SIG-M5 treated with dmso at 0.1 percent for 504 hours (cell line): ENCODE data around the gene TAS2R10.
"Not testable (repeated sequence)": the region's sequence is repeated elsewhere in the genome, so short reads cannot be mapped to it uniquely, and the experiment has no call there.

Experiments used
- DNase-seq: peaks from one replicate; lab custom pipeline; 2025; ENCODE audit not compliant: unreplicated experiment; lab: John Stamatoyannopoulos, UW

The TAS2R10 gene

GRCh38 chr12:10826258-10826657, at the start of gene TAS2R10:
Gene TAS2R10 (minus strand): TSS chr12:10826358. CDS start chr12:10826269, 89 bp downstream.
- DNase-seq = no peak

DNA sequence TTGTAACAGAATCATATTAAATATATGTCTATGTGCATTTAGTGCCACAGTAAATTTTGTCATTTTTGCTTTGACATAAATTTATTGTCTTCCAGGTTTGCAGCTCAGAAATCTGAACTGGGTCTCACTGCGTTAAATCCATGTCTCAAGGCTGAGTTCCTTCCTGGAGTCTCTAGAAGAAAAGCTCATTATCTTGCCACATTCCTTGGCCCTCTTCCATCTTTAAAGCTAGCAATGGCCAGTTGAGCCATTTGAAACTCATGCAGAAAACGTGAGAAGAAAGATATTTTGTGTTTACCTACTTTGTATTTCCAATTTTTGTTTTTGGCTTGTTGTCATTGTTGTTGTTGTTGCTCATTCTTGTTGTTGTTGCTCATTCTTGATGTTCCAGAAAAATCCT, 47.2 kb upstream of the TAS2R10 start:
- no peak for DNase-seq

DNA sequence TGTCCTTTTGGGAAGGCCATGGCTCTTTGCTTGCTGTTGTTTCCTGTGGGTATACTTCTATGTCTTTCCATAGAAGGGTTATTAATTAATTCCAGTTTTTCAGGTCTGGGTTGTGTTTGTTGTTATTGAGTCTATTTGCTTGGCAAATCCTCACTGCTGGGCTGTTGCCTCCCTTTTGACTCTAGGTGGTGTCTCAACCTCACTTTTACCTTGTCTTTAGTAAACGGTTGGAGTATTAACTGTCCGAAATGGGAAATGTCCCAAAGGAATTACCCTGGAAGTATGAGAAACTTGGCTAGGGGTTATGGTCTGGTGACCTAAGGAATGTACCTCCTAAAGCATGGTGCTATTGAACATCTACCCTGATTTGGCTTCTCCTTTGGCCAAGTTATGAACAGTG, 41.2 kb upstream of the TAS2R10 start:
- no peak for DNase-seq

GRCh38 chr12:10863512-10864218, 37.5 kb upstream of the TAS2R10 start:
- no peak for DNase-seq

- no peak for DNase-seq
Measured at GRCh38 chr12:10861366-10861765, 35.2 kb upstream of the TAS2R10 start.

GRCh38 chr12:10855807-10856206, 29.6 kb upstream of the TAS2R10 start:
- DNase-seq = no peak

DNA sequence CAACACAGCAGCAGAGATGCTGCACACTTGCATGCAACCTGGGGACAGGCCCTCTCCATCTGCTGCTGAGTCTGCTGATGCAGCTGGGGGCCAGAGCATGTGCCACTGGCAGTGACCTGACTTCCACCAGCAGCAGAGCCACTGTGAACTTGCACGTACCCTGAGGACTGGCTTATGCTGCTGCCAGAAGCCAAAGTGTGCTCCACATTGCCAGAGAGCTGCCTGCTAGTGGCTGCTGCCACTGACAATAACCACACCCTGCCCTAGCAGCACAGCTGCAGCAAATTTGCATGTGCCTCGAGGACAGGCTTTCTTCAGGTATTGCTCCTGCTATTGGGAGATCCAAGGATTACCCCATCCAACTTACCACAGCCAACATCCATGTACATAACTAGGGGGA, 27.6 kb upstream of the TAS2R10 start:
- DNase-seq = no peak

- no peak for DNase-seq
Measured at GRCh38 chr12:10851243-10851858, 25.2 kb upstream of the TAS2R10 start.

DNA sequence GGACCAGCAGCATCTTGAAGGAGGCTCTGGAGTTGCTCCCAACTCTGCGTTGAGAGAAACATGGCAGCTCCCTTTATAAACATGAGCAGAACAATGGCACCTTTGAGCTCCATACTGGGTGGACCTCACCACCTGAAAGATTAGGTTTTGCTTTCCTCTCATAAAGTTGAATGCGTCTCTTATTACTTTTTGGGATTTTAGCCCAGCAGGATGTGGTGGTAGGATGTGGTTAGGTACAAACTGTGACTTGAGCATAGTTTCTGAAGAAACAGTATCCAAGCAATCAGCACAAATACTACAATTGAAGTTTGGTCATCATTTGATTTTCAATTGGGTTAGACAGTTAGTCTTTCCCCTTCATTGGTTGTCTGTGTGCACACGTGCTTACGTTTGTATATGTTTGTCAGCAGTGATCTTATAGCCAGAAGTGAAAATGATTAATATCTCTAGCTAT, 23.3 kb upstream of the TAS2R10 start, which contains the start of gene PRR4:
TSS of gene PRR4 (minus strand) at position 51 of the 454 bp plus-strand sequence. CDS start at position 13, 38 bp downstream.
- DNase-seq = no peak

DNA sequence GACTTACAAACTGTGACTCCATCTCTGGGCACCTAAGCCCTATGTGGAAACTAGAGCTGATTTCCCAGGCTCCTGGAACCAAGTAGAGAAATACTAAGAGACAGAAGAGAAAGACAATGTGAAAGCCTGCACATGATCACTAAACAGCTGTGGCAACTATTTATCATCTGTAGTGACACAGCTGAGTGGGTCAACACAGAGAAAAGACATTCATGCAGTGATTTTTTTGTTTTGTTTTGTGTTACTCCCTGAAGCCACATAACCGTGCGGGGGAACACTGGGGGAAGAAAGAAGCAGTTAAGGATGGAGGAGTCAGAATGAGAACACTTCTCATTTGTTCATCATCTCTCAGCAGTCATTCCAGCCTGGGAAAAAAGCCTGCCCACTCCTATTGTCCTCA, 21.6 kb upstream of the TAS2R10 start:
- DNase-seq = no peak

GRCh38 chr12:10842862-10843261, 16.7 kb upstream of the TAS2R10 start:
- DNase-seq = no peak

GRCh38 chr12:10838461-10838860, 12.3 kb upstream of the TAS2R10 start:
- no peak for DNase-seq

DNA sequence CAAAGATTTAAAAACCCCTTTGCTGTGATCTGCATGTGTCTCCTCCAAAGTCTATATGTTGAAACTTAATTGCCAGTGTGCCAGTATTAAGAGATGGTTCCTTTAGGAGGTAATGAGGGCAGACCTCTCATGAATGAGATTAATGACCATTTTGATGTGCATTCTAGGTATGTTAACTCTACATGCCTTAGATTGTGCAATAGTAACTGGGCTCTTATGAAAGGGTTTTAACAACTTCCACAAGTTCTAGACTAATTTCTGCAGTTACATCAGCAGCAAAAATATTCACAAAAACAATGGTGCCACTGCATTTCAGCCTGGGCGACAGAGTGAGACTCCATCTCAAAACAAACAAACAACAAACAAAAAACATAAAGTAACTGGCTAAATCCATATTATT, 3.8 kb upstream of the TAS2R10 start:
- DNase-seq = no peak

GRCh38 chr12:10824957-10825356, 1.2 kb downstream of the TAS2R10 start:
- no peak for DNase-seq

DNA sequence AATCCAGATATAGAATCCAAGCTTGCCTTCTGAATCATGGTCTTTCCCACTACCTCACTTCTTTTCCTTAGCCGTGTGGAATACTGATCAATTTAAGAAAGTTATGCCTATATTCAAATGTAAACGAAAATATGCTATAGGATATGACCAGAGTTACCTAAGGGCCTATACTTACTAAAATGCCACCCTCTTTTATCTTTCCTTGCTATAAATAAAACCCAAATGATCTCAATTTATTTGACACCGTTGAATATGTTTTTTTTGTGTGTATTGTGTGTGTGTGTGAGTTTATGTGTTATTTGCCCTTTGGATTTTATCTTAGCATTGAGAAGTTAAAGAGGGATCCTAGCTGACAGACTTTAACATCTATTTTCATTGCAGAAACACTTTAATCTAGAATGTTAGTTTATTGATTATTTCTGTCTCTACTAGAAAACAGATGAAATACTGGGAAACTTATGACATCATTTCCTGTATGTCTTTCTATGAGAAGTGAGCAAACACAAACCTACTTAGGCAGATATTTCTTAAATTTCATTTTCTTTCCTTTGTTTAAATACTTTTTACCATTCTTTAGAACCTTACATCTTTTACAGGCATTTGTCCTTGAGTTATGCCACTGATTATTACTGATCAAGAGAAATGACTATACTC, 14.1 kb downstream of the TAS2R10 start:
- DNase-seq = no peak

GRCh38 chr12:10810068-10810467, 16.1 kb downstream of the TAS2R10 start, which contains the start of gene TAS2R9:
Gene TAS2R9 (minus strand): TSS chr12:10810168. CDS start chr12:10810075, 93 bp downstream.
- DNase-seq = no peak

DNA sequence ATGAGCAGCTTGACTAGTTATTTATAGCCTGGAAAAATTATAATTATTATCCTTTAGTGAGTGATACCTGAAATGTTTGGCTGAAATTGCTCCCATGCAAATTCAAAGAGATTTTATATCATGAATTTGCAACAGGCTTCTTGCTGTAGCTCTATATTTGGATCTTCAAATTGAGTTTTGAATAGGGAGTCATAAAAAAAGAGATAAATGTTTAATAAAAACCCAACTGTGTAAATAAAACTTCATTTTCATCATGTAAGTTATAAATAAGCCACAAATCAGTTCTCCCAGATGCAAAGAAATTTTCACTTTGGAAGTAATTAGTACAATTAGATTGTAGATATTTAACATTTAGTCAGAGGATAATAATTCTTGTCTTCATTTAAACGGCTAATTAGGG, 19.0 kb downstream of the TAS2R10 start, which contains the start of gene TAS2R8:
TSS of gene TAS2R8 (minus strand) at position 101 of the 400 bp plus-strand sequence. CDS start 306 bp downstream, outside the sequence.
- DNase-seq = no peak

DNA sequence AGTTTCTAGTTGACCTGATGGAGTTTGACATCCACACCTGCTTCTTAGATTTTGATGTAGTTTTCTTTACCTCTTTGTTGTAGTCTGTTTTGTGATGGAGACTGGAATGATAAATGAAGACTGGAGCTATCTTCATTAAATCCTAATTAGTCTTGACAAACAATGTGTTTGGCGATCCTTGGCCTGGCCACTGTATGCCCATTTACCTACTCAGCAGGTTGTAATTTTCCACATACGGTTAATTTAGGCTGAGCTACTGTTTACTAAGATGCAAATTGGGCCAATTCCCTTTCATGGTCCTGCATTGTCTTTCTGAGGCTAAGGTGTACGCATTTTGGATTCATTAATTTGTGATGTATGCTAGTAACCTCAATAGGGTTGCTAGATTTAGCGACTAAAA, 23.6 kb downstream of the TAS2R10 start, which contains the start of gene TAS2R7:
TSS of gene TAS2R7 (minus strand) at position 41 of the 400 bp plus-strand sequence. CDS start 57 bp downstream, outside the sequence.
- no peak for DNase-seq

GRCh38 chr12:10801741-10802140, 24.4 kb downstream of the TAS2R10 start:
- DNase-seq = no peak

DNA sequence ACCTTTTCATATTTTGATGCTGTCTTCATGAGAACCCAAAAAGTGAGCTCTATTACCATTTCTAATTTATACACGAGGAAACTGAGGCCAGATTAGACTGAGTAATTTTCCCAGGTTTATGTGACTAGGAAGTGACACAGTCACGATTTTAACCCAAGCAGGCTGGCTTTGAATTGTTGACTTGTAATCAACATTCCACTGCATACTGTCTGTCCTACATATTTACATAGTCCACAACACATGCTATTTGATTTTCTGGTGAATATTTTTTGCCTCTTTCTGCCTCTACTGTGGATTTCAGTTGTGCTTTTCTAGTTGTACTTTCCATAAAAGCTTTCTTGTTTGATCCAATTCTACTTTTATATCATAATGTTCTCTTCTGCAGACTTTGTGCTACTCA, 31.9 kb downstream of the TAS2R10 start:
- no peak for DNase-seq

DNA sequence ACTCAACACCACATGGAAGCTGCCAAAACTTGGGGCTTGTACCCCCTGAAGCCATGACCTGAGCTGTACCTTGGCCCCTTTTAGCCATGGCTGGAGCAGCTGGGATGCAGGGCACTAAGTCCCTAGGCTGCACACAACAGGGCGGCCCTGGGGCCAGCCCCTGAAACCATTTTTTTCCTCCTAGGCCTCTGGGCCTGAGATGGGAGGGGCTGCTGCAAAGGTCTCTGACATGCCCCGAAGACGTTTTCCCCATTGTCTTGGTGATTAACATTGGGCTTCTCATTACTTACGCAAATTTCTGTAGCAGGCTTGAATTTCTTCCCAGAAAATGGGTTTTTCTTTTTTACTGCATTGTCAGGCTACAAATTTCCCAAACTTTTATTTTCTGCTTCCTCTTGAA, 34.4 kb downstream of the TAS2R10 start:
- DNase-seq = not testable (repeated sequence)

DNA sequence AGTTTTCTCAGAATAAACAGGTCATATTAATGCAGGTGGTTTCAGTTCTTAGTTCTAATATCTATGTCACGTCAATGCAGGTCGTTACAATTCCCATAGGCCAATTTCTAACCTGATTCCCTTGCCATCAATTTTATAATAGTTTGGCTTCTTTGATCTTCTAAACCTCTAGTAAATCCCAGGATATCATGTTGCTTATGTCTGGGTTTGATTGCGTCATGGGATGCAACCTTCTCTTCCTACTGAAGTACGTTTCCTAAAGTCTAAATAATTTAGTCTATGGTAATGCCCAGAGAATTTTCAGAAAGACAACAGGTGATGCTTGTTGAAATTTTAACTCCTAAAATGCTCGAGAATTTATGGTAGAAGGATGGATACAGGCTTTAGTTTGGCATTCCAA, 42.9 kb downstream of the TAS2R10 start:
- DNase-seq = no peak
